Measurements from ENCODE around the gene HDAC9. TPM values are rescaled to one million over a fixed set of nuclear protein-coding genes. Genes with fewer than 3 reads are reported as not detected.

The HDAC9 gene
- total and polyA plus RNA-seq, 7 experiments from 2014 or later: 0.08 to 32.1 (median 0.30) TPM

DNA sequence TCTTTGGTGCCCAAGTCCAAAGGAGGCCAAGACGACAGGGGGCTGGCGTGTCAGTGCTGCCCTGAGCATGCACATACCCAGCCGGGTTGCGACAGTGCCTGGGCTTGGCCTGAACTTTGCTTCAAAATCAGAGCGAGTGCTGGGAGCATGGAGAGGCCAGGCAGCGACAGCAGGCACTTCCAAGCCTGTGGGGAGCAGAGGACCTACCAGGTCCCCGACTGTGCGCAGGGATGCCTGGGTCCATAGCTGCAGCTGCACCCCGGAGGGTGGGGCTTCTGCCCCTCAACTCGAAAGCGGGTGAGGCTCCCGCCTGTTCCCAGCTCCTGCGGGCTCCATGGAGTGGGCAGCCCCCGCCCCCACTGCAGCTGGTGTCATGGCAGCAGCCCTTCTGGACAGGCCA lies 79.1 kb downstream of the HDAC9 start:
- H3K27ac ChIP-seq (ENCODE audit: low read depth, low read length): no peak overlapping the region
- no peaks in the 10 kb centered on the region for H3K36me3 ChIP-seq (ENCODE audit: control insufficient read depth in 2 of 3, insufficient read depth in 3 of 3, low read length in 3 of 3)
- H3K4me1 ChIP-seq (ENCODE audit: control insufficient read depth in 2 of 2, insufficient read depth in 2 of 2, low read length in 2 of 2): no peaks in the 10 kb centered on the region
- ChIA-PET POLR2A (no interaction called here), CTCF (no interaction called here)
- no peak overlapping the region for H3K4me3 Mint-ChIP-seq
- DNase-seq: no peak
- intact Hi-C loops (cut with micrococcal nuclease): no loop called here
- H3K36me3 Mint-ChIP-seq: no peaks in the 10 kb centered on the region
- H3K4me1 Mint-ChIP-seq: peaks cover 0 to 2% (median 0%) of the 10 kb centered on the region in 7 donors
- no peaks in the 10 kb centered on the region for H3K9me3 ChIP-seq (ENCODE audit: control insufficient read depth in 2 of 3, low read length in 3 of 3)
- no peaks in the 10 kb centered on the region for H3K27me3 ChIP-seq (ENCODE audit: control insufficient read depth in 2 of 2, insufficient read depth in 2 of 2, low read length in 2 of 2)
- H3K4me3 ChIP-seq (ENCODE audit: low read length): no peak overlapping the region
- H3K27me3 Mint-ChIP-seq: no peaks in the 10 kb centered on the region
- peaks cover 0 to 11% (median 0%) of the 10 kb centered on the region in 11 donors for H3K9me3 Mint-ChIP-seq
- no peak overlapping the region for H3K27ac Mint-ChIP-seq
- ATAC-seq: no peak

GRCh38 chr7:18575622-18576572 lies 80.3 kb downstream of the HDAC9 start:
- Histone ChIP-seq H3K9me3 (ENCODE audit: control insufficient read depth in 2 of 3, low read length in 3 of 3) (no peaks in the 10 kb centered on the region), H3K27me3 (ENCODE audit: control insufficient read depth in 2 of 2, insufficient read depth in 2 of 2, low read length in 2 of 2) (no peaks in the 10 kb centered on the region), H3K36me3 (ENCODE audit: control insufficient read depth in 2 of 3, insufficient read depth in 3 of 3, low read length in 3 of 3) (no peaks in the 10 kb centered on the region), H3K4me1 (ENCODE audit: control insufficient read depth in 2 of 2, insufficient read depth in 2 of 2, low read length in 2 of 2) (no peaks in the 10 kb centered on the region), H3K27ac (ENCODE audit: low read depth, low read length) (no peak overlapping the region), H3K4me3 (ENCODE audit: low read length) (no peak overlapping the region)
- Mint-ChIP-seq H3K9me3 (peaks cover 0 to 11% (median 0%) of the 10 kb centered on the region in 11 donors), H3K27ac (no peak overlapping the region), H3K4me3 (no peak overlapping the region), H3K27me3 (no peaks in the 10 kb centered on the region), H3K4me1 (peaks cover 0 to 2% (median 0%) of the 10 kb centered on the region in 7 donors), H3K36me3 (no peaks in the 10 kb centered on the region)
- POLR2A ChIA-PET: no interaction called here
- intact Hi-C loops (cut with micrococcal nuclease): no loop called here
- CTCF ChIA-PET: interaction anchor here (0.5 kb wide), 1 partner anchor 31 kb away, joined by 3 read pairs; no protein-coding TSS in a partner anchor
- no peak for ATAC-seq
- DNase-seq: no peak

DNA sequence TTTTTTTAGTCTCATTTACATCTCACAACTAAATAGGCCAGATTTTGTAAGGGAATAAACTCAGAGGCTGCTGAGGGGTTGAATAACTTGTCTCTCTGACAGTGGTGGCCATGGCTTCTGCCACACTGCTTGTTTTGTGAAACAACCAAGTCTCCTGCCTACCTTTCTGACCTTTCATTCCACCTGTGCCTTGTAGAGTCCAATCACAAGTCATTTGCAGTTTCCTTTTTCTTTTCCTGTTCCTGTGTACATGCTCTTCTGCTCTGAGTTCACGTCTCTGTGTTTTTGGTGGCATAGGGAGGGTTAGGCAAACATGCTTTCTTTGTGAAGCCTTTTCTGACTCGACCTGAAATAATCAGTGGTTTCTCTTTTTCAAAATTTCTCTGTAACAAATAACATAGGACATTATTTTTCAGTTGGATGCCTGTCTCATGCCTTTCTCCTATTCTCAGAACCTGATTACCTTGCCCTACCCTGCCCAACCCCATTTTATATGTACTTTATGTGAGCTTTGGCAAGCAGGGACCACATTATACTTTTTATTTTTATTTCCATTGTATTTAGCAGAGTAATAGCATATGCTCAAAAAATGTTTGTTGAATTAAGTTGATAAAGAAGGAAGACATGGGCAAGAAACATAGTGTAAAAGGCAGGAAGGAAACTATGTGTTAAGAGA lies 81.7 kb downstream of the HDAC9 start:
- Mint-ChIP-seq H3K9me3 (peaks cover 0 to 11% (median 0%) of the 10 kb centered on the region in 11 donors), H3K4me1 (peaks cover 0 to 2% (median 0%) of the 10 kb centered on the region in 7 donors), H3K27ac (no peak overlapping the region), H3K27me3 (no peaks in the 10 kb centered on the region), H3K36me3 (no peaks in the 10 kb centered on the region), H3K4me3 (no peak overlapping the region)
- ChIA-PET CTCF (no interaction called here), POLR2A (no interaction called here)
- DNase-seq: no peak
- intact Hi-C loops (cut with micrococcal nuclease): no loop called here
- Histone ChIP-seq H3K27ac (ENCODE audit: low read depth, low read length) (no peak overlapping the region), H3K4me3 (ENCODE audit: low read length) (no peak overlapping the region), H3K4me1 (ENCODE audit: control insufficient read depth in 2 of 2, insufficient read depth in 2 of 2, low read length in 2 of 2) (no peaks in the 10 kb centered on the region), H3K9me3 (ENCODE audit: control insufficient read depth in 2 of 3, low read length in 3 of 3) (no peaks in the 10 kb centered on the region), H3K27me3 (ENCODE audit: control insufficient read depth in 2 of 2, insufficient read depth in 2 of 2, low read length in 2 of 2) (no peaks in the 10 kb centered on the region), H3K36me3 (ENCODE audit: control insufficient read depth in 2 of 3, insufficient read depth in 3 of 3, low read length in 3 of 3) (no peaks in the 10 kb centered on the region)
- no peak for ATAC-seq

GRCh38 chr7:18579698-18580097 lies 84.1 kb downstream of the HDAC9 start:
- H3K27ac ChIP-seq (ENCODE audit: low read depth, low read length): no peak overlapping the region
- no peaks in the 10 kb centered on the region for H3K27me3 Mint-ChIP-seq
- POLR2A ChIA-PET: no interaction called here
- intact Hi-C loops (cut with micrococcal nuclease): no loop called here
- no peaks in the 10 kb centered on the region for H3K4me1 ChIP-seq (ENCODE audit: control insufficient read depth in 2 of 2, insufficient read depth in 2 of 2, low read length in 2 of 2)
- no peaks in the 10 kb centered on the region for H3K36me3 ChIP-seq (ENCODE audit: control insufficient read depth in 2 of 3, insufficient read depth in 3 of 3, low read length in 3 of 3)
- H3K4me3 Mint-ChIP-seq: no peak overlapping the region
- H3K27me3 ChIP-seq (ENCODE audit: control insufficient read depth in 2 of 2, insufficient read depth in 2 of 2, low read length in 2 of 2): no peaks in the 10 kb centered on the region
- H3K9me3 Mint-ChIP-seq: peaks cover 0 to 11% (median 0%) of the 10 kb centered on the region in 11 donors
- H3K36me3 Mint-ChIP-seq: no peaks in the 10 kb centered on the region
- peaks cover 0 to 2% (median 0%) of the 10 kb centered on the region in 7 donors for H3K4me1 Mint-ChIP-seq
- no peak overlapping the region for H3K4me3 ChIP-seq (ENCODE audit: low read length)
- no peaks in the 10 kb centered on the region for H3K9me3 ChIP-seq (ENCODE audit: control insufficient read depth in 2 of 3, low read length in 3 of 3)
- no peak overlapping the region for H3K27ac Mint-ChIP-seq
- ATAC-seq (no peak), DNase-seq (no peak)
- CTCF ChIA-PET: no interaction called here

- intact Hi-C loops (cut with micrococcal nuclease): no loop called here
- no peaks in the 10 kb centered on the region for H3K36me3 Mint-ChIP-seq
- no peak for DNase-seq
- Histone ChIP-seq H3K27ac (ENCODE audit: low read depth, low read length) (no peak overlapping the region), H3K4me3 (ENCODE audit: low read length) (no peak overlapping the region), H3K4me1 (ENCODE audit: control insufficient read depth in 2 of 2, insufficient read depth in 2 of 2, low read length in 2 of 2) (no peaks in the 10 kb centered on the region), H3K27me3 (ENCODE audit: control insufficient read depth in 2 of 2, insufficient read depth in 2 of 2, low read length in 2 of 2) (no peaks in the 10 kb centered on the region), H3K9me3 (ENCODE audit: control insufficient read depth in 2 of 3, low read length in 3 of 3) (no peaks in the 10 kb centered on the region), H3K36me3 (ENCODE audit: control insufficient read depth in 2 of 3, insufficient read depth in 3 of 3, low read length in 3 of 3) (no peaks in the 10 kb centered on the region)
- ChIA-PET CTCF (no interaction called here), POLR2A (no interaction called here)
- H3K4me3 Mint-ChIP-seq: no peak overlapping the region
- H3K9me3 Mint-ChIP-seq: peaks cover 0 to 11% (median 0%) of the 10 kb centered on the region in 11 donors
- no peaks in the 10 kb centered on the region for H3K27me3 Mint-ChIP-seq
- no peak for ATAC-seq
- H3K27ac Mint-ChIP-seq: no peak overlapping the region
- H3K4me1 Mint-ChIP-seq: peaks cover 0 to 2% (median 0%) of the 10 kb centered on the region in 7 donors
These were observed 85.4 kb downstream of the HDAC9 start for GRCh38 chr7:18580950-18581349.

- Histone ChIP-seq H3K27me3 (ENCODE audit: control insufficient read depth in 2 of 2, insufficient read depth in 2 of 2, low read length in 2 of 2) (no peaks in the 10 kb centered on the region), H3K9me3 (ENCODE audit: control insufficient read depth in 2 of 3, low read length in 3 of 3) (no peaks in the 10 kb centered on the region), H3K36me3 (ENCODE audit: control insufficient read depth in 2 of 3, insufficient read depth in 3 of 3, low read length in 3 of 3) (no peaks in the 10 kb centered on the region), H3K4me3 (ENCODE audit: low read length) (no peak overlapping the region), H3K4me1 (ENCODE audit: control insufficient read depth in 2 of 2, insufficient read depth in 2 of 2, low read length in 2 of 2) (no peaks in the 10 kb centered on the region), H3K27ac (ENCODE audit: low read depth, low read length) (no peak overlapping the region)
- H3K27ac Mint-ChIP-seq: no peak overlapping the region
- H3K36me3 Mint-ChIP-seq: no peaks in the 10 kb centered on the region
- no peaks in the 10 kb centered on the region for H3K27me3 Mint-ChIP-seq
- ChIA-PET CTCF (no interaction called here), POLR2A (interaction anchor here (0.6 kb wide), 1 partner anchor 416 kb away, joined by 5 read pairs; no protein-coding TSS in a partner anchor)
- ATAC-seq: no peak
- intact Hi-C loops (cut with micrococcal nuclease): no loop called here
- no peak for DNase-seq
- no peaks in the 10 kb centered on the region for H3K4me1 Mint-ChIP-seq
- peaks cover 0 to 7% (median 0%) of the 10 kb centered on the region in 11 donors for H3K9me3 Mint-ChIP-seq
- no peak overlapping the region for H3K4me3 Mint-ChIP-seq
These were observed 87.8 kb downstream of the HDAC9 start for GRCh38 chr7:18583305-18583704.
